ENCODE results near the gene MYH11. TPM values are rescaled to one million over a fixed set of nuclear protein-coding genes. Genes with fewer than 3 reads are reported as not detected.

MYH11 gene
- total and polyA plus RNA-seq, 8 donors = 47.3 to 208 (median 124) TPM

DNA sequence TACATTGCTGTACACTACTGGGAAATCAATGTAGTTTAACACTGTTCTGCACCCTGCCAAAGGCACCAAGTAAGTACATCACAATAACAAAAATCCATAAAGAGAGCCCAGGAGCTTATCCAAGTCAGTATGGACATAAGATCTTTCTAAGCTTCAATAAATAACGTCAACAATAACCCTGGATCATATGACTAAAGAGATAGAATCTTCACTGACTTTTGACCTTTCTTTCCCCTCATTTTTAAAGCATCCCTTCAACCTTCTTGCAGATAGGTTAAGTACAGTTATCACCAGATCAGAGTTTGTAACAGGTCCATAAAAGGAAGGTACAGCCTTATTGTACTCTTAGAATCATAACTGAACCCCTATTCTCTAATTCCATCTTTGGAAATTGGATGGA lies 29.2 kb upstream of the MYH11 start:
- ATAC-seq = no peak
- DNase-seq = no peak
- intact Hi-C loops (cut with DNase I) = no loop called here
- Histone ChIP-seq H3K27ac (no peak overlapping the region), H3K27me3 (no peaks in the 10 kb centered on the region), H3K4me3 (no peak overlapping the region), H3K9me3 (no peaks in the 10 kb centered on the region), H3K36me3 (peaks cover 0 to 25% of the 10 kb centered on the region in 2 donors), H3K4me1 (peaks cover 9 to 35% of the 10 kb centered on the region in 2 donors)
- TF ChIP-seq CTCF (IDR thresholded peaks at IDR 0.05) = no peak

DNA sequence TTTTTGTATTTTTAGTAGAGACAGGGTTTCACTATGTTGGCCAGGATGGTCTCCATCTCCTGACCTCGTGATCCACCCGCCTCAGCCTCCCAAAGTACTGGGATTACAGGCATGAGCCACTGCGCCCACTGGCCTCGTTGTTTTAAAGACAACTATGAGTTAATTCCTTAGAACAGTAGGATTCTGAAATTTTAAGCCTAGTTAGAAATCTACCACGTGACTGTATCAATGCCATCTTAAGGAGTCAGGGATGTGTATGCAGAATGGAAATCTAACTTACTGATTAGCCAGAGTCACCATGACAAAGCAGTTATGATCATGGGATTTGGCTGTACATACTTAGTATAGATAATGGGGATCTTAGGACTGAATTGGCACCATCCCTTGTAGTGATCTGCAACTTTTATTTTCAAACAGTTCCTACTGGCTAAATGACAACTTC lies 28.8 kb upstream of the MYH11 start:
- Histone ChIP-seq H3K27ac (no peak overlapping the region), H3K9me3 (no peaks in the 10 kb centered on the region), H3K4me1 (peaks cover 9 to 35% of the 10 kb centered on the region in 2 donors), H3K27me3 (no peaks in the 10 kb centered on the region), H3K4me3 (no peak overlapping the region), H3K36me3 (peaks cover 0 to 30% of the 10 kb centered on the region in 2 donors)
- ATAC-seq (no peak), DNase-seq (no peak)
- TF ChIP-seq CTCF (IDR thresholded peaks at IDR 0.05) = no peak
- intact Hi-C loops (cut with DNase I) = no loop called here

DNA sequence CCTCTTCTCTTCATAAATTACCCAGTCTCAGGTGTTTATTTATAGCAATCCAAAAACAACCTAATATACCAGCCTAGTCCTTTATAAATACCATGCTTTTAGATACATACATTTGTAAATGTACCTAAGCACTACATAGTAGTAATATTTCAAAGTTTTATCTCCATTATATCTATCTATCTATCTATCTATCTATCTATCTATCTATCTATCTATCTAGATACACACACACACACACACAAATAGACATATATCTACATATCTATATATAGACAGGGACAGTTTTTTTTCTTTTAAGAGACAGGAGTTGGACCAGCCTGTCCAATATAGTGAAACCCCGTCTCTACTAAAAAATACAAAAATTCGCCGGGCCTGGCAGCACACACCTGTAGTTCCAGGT lies 25.7 kb upstream of the MYH11 start:
- DNase-seq (no peak), ATAC-seq (no peak)
- TF ChIP-seq CTCF (IDR thresholded peaks at IDR 0.05) = no peak
- Histone ChIP-seq H3K4me3 (no peak overlapping the region), H3K36me3 (peaks cover 0 to 41% of the 10 kb centered on the region in 2 donors), H3K27ac (no peak overlapping the region), H3K9me3 (no peaks in the 10 kb centered on the region), H3K27me3 (no peaks in the 10 kb centered on the region), H3K4me1 (peaks cover 7 to 33% of the 10 kb centered on the region in 2 donors)
- intact Hi-C loops (cut with DNase I) = no loop called here

DNA sequence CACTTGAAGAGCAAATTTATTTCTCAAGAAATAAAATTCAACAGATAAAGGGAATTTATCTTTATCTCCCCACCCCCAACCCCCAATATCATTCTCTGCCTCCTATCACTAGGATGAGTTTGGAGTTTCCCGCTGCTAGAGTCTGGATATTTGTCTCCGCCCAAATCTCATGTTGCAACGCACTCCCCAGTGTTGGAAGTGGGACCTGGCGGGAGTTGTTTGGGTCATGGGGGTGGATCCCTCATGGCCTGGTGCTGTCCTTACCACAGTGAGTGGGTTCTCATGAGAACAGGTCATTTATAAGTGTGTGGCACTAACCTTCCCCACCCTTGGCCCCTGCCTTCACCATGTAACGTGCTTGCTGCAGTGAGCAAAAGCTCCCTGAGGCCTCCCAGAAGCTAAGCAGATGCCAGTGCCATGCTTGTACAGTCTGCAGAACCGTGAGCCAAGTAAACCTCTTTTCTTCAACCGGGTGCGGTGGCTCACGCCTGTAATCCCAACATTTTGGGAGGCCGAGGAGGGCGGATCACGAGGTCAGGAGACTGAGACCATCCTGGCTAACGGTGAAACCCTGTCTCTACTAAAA lies 25.1 kb upstream of the MYH11 start:
- Histone ChIP-seq H3K27ac (no peak overlapping the region), H3K9me3 (no peaks in the 10 kb centered on the region), H3K4me1 (peaks cover 3 to 26% of the 10 kb centered on the region in 2 donors), H3K36me3 (peaks cover 0 to 46% of the 10 kb centered on the region in 2 donors), H3K4me3 (no peak overlapping the region), H3K27me3 (no peaks in the 10 kb centered on the region)
- TF ChIP-seq CTCF (IDR thresholded peaks at IDR 0.05) = no peak
- DNase-seq = no peak
- ATAC-seq = no peak
- intact Hi-C loops (cut with DNase I) = no loop called here

DNA sequence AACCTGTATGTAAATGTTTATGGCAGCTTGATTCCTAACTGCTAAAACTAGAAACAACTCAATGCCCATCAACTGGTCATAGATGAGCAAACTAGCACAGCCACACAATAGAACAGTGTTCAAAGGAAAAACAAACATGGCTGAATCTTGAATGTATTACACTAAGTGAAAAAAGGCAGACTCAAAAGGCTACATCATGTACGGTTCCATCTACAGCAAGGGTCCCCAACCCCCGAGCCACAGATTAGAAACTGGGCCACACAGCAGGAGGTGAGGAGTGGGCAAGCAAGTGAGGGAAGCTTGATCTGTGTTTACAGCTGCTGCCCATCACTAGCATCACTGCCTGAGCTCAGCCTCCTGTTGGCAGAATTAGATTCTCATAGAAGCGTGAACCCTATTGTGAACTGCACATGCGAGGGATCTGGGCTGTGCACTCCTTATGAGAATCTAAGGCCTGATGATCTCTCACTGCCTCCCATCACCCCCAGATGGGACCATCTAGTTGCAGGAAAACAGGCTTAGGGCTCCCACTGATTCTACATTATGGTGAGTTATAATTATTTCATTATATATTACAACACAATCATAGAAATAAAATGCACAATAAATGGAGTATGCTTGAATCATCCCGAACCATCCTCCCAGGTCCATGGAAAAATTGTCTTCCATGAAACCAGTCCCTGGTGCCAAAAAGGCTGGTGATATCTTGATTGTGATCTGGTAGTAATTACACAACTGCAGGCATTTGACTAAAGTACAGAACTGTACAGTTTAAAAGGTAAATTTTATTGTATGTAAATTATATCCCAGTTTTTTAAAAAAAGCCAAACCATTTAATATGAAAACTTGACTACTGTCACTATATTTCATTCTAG lies 23.8 kb upstream of the MYH11 start:
- Histone ChIP-seq H3K4me1 (peaks cover 3 to 16% of the 10 kb centered on the region in 2 donors), H3K9me3 (no peaks in the 10 kb centered on the region), H3K27me3 (no peaks in the 10 kb centered on the region), H3K4me3 (no peak overlapping the region), H3K36me3 (peaks cover 0 to 55% of the 10 kb centered on the region in 2 donors), H3K27ac (no peak overlapping the region)
- ATAC-seq = no peak
- intact Hi-C loops (cut with DNase I) = no loop called here
- no peak for TF ChIP-seq CTCF (IDR thresholded peaks at IDR 0.05)
- no peak for DNase-seq
